Hepatocyte (in vitro differentiated cells): ENCODE results near the gene MMP15.

ENCODE experiments used
- EZH2 ChIP-seq: fragments of 200-600 bp; sonication (generic); IDR thresholded peaks from 2 replicates; pipeline ENCODE4 v1.6.1; 2016; ENCODE audit warnings: antibody characterized with exemption, mild to moderate bottlenecking, borderline replicate concordance
- TF ChIP-seq, protein P1 (sequence below): fragments of 200-600 bp; sonication (generic); IDR thresholded peaks from 2 replicates; pipeline ENCODE4 v1.5.1; 2016; ENCODE audit warnings: antibody characterized with exemption, mild to moderate bottlenecking; ENCODE audit not compliant: poor library complexity

DNA sequence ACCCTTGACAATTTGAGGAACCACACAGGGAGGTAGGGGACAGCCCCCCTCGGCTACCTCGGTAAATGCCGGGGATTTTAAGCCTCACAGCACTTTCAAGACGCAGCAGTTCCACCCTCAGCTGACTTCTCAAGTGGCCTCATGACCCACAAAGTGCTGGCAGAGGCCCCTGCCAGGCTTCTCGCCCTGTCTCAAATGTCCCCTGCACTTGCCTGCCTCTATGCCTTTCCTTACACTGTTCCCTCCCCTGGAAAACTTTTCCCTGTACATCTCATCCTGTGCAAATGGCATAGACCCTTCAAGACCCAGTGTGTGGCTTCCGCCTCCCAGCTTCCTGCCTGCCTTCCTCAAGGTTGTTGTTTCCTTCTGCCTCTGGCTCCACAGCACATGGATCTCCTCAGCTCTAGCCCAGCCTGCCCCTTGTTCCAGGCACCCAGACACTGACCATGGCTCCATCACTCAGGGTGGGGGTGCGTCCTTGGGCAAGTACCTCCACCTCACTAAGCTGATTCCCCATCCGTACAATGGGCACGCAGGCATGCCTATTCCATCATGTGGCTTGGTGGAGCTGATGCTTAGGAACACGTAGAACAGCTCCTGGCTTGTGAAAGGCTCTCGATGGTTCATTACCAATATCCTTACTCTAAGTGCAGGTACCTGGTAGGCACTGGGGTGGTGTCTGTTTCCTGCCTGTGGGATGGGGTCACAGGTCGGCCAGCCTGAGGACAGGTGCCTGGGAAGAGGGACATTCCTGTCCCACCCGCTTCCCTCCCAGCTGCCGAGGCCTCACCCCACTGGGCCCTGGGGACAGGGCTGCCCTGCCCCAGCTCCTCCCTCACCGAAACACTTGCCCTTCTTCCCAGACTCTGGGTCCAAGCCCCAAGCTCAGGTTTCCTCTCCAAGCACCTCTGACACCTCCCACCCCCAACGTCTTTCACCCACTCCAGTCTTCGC is 24.0 kb downstream of the MMP15 start:
- TF ChIP-seq, protein P1, sequence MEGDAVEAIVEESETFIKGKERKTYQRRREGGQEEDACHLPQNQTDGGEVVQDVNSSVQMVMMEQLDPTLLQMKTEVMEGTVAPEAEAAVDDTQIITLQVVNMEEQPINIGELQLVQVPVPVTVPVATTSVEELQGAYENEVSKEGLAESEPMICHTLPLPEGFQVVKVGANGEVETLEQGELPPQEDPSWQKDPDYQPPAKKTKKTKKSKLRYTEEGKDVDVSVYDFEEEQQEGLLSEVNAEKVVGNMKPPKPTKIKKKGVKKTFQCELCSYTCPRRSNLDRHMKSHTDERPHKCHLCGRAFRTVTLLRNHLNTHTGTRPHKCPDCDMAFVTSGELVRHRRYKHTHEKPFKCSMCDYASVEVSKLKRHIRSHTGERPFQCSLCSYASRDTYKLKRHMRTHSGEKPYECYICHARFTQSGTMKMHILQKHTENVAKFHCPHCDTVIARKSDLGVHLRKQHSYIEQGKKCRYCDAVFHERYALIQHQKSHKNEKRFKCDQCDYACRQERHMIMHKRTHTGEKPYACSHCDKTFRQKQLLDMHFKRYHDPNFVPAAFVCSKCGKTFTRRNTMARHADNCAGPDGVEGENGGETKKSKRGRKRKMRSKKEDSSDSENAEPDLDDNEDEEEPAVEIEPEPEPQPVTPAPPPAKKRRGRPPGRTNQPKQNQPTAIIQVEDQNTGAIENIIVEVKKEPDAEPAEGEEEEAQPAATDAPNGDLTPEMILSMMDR: no peak
- TF ChIP-seq EZH2: no peak
